AG04450 (cell line): ENCODE results near the gene TAF3. TPM values are rescaled to one million over a fixed set of nuclear protein-coding genes. Genes with fewer than 3 reads are reported as not detected.
A peak's percentile ranks its signal among the peaks of the same experiment; 100 is the strongest.

Experiments
- CTCF ChIA-PET: fragments of 300-600, 350-600 bp; formaldehyde crosslinking; extraction: SDS; loops from one replicate; lab custom pipeline; 2022; ENCODE audit warnings: antibody characterized with exemption, inconsistent platforms; lab: Charles Lee
- POLR2A ChIA-PET: fragments of 350-600 bp; formaldehyde crosslinking; extraction: SDS; loops from one replicate; lab custom pipeline; 2021; ENCODE audit warnings: antibody characterized with exemption, inconsistent platforms; lab: Yijun Ruan, JAX
- DNase-seq: peaks from one replicate; pipeline ENCODE4 v3.0.0-alpha.2; 2011; ENCODE audit warnings: low read depth, low spot score
- H3K27ac ChIP-seq: one replicate; pipeline ENCODE4 v1.5.1; 2012; ENCODE audit warnings: low read depth, low read length, control low read depth
- H3K27me3 ChIP-seq: one replicate; pipeline ENCODE4 v1.6.0; 2012; ENCODE audit warnings: low read length; ENCODE audit not compliant: control insufficient read depth, insufficient read depth
- H3K4me3 ChIP-seq: 2 replicates; pipeline ENCODE4 v1.5.1; 2011; ENCODE audit warnings: mild to moderate bottlenecking, low read depth, low read length, control low read depth
- H3K9me3 ChIP-seq: 2 replicates; pipeline ENCODE4 v1.5.1; 2012; ENCODE audit warnings: low read length; ENCODE audit not compliant: control insufficient read depth, insufficient read depth
- polyA plus RNA-seq: library from polyadenylated mRNA; depleted of rRNA; stranded (reverse); fragments of >200 nt; gene quantifications from 2 replicates; pipeline ENCODE4 v1.2.3, GENCODE V29; 2011
- TF ChIP-seq, protein P1 (sequence below): IDR thresholded peaks from 2 replicates; pipeline ENCODE4 v1.5.1; 2011; ENCODE audit warnings: low read depth, low read length, control low read depth, inconsistent platforms

TAF3 gene
- polyA plus RNA-seq, 1 experiment, result 3.1 TPM

GRCh38 chr10:8050556-8051108, 232.3 kb downstream of the TAF3 start:
- H3K27me3 ChIP-seq, result peaks cover 89% of the 10 kb centered on the region
- H3K9me3 ChIP-seq, result peaks cover 2% of the 10 kb centered on the region; the same call in 1 of the 2 replicates
- ChIA-PET CTCF (interaction anchor here (0.6 kb wide), 1 partner anchor 783 kb away, joined by 3 read pairs; no protein-coding TSS in a partner anchor), POLR2A (no interaction called here)
- DNase-seq, result no peak
- peak overlapping the region; percentile 10; the same call in 1 of the 2 replicates for H3K4me3 ChIP-seq
- TF ChIP-seq, protein P1, sequence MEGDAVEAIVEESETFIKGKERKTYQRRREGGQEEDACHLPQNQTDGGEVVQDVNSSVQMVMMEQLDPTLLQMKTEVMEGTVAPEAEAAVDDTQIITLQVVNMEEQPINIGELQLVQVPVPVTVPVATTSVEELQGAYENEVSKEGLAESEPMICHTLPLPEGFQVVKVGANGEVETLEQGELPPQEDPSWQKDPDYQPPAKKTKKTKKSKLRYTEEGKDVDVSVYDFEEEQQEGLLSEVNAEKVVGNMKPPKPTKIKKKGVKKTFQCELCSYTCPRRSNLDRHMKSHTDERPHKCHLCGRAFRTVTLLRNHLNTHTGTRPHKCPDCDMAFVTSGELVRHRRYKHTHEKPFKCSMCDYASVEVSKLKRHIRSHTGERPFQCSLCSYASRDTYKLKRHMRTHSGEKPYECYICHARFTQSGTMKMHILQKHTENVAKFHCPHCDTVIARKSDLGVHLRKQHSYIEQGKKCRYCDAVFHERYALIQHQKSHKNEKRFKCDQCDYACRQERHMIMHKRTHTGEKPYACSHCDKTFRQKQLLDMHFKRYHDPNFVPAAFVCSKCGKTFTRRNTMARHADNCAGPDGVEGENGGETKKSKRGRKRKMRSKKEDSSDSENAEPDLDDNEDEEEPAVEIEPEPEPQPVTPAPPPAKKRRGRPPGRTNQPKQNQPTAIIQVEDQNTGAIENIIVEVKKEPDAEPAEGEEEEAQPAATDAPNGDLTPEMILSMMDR, result no peak
- no peak overlapping the region for H3K27ac ChIP-seq

- ChIA-PET POLR2A (no interaction called here), CTCF (interaction anchor here (0.6 kb wide), 1 partner anchor 783 kb away, joined by 3 read pairs; no protein-coding TSS in a partner anchor)
- TF ChIP-seq, protein P1, result no peak
- DNase-seq, result no peak
- Histone ChIP-seq H3K27ac (no peak overlapping the region), H3K9me3 (peaks cover 7% of the 10 kb centered on the region; the same call in 1 of the 2 replicates), H3K4me3 (no peak overlapping the region), H3K27me3 (peaks cover 89% of the 10 kb centered on the region)
Measured at GRCh38 chr10:8051109-8051821, 233.0 kb downstream of the TAF3 start.

DNA sequence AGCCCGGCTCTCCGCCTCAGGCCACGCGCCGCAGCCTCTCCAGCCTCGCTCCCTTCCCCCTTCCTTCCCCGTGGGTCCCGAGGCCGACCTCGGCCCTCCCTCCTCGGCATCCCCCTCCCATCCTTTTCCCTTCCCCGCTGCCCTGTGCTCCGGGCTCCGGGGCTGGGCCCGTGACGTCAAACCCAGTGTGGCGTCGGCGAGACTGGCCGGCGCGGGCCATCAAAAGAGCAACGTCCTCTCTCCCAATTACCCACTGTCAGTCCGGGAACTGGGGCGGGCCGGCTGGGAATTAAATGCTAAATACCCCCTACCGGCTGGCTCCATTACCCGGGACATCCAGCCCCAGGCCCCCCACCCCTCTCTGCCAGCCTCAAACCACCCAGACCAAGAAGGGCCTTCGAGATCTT, 233.5 kb downstream of the TAF3 start:
- TF ChIP-seq, protein P1, result no peak
- DNase-seq, result no peak
- H3K27me3 ChIP-seq, result peaks cover 89% of the 10 kb centered on the region
- POLR2A ChIA-PET, result no interaction called here
- H3K4me3 ChIP-seq, result no peak overlapping the region
- H3K9me3 ChIP-seq, result peaks cover 7% of the 10 kb centered on the region; the same call in 1 of the 2 replicates
- CTCF ChIA-PET, result interaction anchor here (1.6 kb wide), 1 partner anchor 20 kb away, joined by 7 read pairs; no protein-coding TSS in a partner anchor
- H3K27ac ChIP-seq, result no peak overlapping the region

DNA sequence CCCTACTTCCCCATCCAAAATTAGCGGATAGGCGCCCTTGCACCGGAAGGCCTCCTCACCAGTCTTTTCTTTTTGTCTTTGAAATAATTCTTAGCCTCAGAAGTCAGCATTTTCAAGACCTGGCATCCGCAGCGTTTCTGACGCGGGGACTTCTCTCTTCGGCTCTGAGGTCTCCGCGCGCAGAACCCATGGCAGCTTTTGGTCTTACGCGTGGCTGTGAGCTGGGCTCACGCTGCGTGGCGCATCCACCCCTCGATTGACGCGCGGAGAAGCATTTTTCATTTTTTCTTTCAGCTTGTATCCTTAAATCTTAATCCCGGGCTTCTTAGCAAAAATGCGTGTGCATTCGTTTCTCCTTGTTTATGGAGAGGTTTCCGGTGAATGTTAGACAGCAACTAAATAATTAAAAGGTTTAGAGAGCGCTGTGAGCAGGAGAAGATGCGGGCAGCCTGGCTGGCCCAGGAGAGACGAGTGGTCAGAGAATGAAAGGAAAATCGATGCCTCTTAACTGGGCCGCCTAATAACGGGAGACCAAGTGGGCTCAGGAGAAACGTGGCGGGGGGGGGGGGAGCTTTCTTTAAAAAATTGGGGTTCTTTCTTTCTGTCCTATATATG, 234.1 kb downstream of the TAF3 start:
- DNase-seq, result no peak
- Histone ChIP-seq H3K27me3 (peaks cover 84% of the 10 kb centered on the region), H3K9me3 (peaks cover 7% of the 10 kb centered on the region; the same call in 1 of the 2 replicates), H3K4me3 (no peak overlapping the region), H3K27ac (no peak overlapping the region)
- POLR2A ChIA-PET, result no interaction called here
- TF ChIP-seq, protein P1, result no peak
- CTCF ChIA-PET, result interaction anchor here (0.6 to 1.6 kb wide), 4 partner anchors 11 to 190 kb away, joined by 3 to 7 read pairs (median 4); no protein-coding TSS in a partner anchor
